ENCODE results near the gene ACSS1. TPM values are rescaled to one million over a fixed set of nuclear protein-coding genes. Genes with fewer than 3 reads are reported as not detected.

Gene ACSS1
- total RNA-seq, 1 donor from 2014 or later, result not detected

DNA sequence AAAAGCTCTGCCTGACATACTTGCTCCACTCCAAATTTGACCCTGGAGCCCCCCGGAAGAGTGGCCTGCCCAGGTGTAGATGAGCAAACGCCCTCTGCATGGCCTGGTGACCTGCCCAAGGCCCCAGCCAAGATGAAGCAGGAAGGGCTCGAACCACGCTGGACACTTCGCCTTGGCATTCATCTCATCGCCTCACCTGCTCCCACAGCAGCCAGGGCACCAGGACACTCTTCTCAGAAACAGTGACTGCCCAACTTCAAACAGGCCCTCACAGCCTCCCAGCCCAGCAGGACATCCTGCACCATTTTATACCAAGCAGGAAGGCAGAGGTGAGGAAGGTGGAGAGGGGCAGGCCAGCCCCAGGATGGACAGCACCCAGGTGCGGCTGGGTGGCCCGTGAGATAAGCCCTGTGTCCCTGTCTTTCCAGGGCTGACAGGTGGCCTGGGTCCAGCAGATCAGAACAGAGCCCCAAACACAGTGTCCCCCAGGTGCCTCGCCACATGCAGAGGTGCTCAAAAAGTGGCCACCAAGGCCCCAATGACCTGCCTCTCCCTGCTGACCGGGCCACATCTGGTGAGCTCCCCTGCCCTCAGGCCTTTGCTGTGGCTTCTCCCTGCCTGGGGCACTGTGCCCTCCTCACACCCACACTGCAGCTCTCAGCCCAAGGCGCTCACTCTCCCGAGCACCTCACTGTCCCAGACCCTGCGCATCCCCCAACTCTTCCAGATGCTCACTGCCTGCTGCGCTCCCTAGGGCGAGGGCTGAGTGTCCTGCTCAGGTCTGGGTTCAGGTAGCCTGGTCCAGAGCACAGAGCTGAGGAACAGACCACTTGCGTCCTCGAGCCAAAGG is 7.2 kb downstream of the ACSS1 start:
- TF ChIP-seq EZH2 (IDR thresholded peaks at IDR 0.05), result no peak
- TF ChIP-seq, protein P1, sequence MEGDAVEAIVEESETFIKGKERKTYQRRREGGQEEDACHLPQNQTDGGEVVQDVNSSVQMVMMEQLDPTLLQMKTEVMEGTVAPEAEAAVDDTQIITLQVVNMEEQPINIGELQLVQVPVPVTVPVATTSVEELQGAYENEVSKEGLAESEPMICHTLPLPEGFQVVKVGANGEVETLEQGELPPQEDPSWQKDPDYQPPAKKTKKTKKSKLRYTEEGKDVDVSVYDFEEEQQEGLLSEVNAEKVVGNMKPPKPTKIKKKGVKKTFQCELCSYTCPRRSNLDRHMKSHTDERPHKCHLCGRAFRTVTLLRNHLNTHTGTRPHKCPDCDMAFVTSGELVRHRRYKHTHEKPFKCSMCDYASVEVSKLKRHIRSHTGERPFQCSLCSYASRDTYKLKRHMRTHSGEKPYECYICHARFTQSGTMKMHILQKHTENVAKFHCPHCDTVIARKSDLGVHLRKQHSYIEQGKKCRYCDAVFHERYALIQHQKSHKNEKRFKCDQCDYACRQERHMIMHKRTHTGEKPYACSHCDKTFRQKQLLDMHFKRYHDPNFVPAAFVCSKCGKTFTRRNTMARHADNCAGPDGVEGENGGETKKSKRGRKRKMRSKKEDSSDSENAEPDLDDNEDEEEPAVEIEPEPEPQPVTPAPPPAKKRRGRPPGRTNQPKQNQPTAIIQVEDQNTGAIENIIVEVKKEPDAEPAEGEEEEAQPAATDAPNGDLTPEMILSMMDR (IDR thresholded peaks at IDR 0.05), result no peak
- no peak for TF ChIP-seq EZH2phosphoT487 (IDR thresholded peaks at IDR 0.05)
- H3K27me3 ChIP-seq, result peaks cover 32% of the 10 kb centered on the region
- H3K4me2 ChIP-seq, result no peak overlapping the region
- no peaks in the 10 kb centered on the region for H3K36me3 ChIP-seq
- H3K27ac Mint-ChIP-seq, result no peak overlapping the region
- H2AFZ ChIP-seq (replicated peaks), result no peak overlapping the region
- no peaks in the 10 kb centered on the region for H3K4me1 ChIP-seq
- H3K9me3 ChIP-seq (ENCODE audit: low read depth), result no peaks in the 10 kb centered on the region
- peaks cover 39% of the 10 kb centered on the region for H3K27me3 Mint-ChIP-seq (ENCODE audit: insufficient read depth, low read depth)
- DNase-seq (ENCODE audit: low spot score), result no peak
- H3K4me3 ChIP-seq, result no peak overlapping the region
- H3K27ac ChIP-seq, result no peak overlapping the region
- no peaks in the 10 kb centered on the region for H3K9me3 Mint-ChIP-seq
- H3K79me2 ChIP-seq (ENCODE audit: low read depth), result no peaks in the 10 kb centered on the region
- H3K9ac ChIP-seq, result no peak overlapping the region
- no peaks in the 10 kb centered on the region for H3K36me3 Mint-ChIP-seq
- H3K4me1 Mint-ChIP-seq, result peaks cover 17% of the 10 kb centered on the region
- H3K4me3 Mint-ChIP-seq, result peak overlapping the region; percentile 60
- H3F3A ChIP-seq (ENCODE audit: low read depth), result no peaks in the 10 kb centered on the region
- H4K20me1 ChIP-seq (ENCODE audit: low read depth), result no peaks in the 10 kb centered on the region

DNA sequence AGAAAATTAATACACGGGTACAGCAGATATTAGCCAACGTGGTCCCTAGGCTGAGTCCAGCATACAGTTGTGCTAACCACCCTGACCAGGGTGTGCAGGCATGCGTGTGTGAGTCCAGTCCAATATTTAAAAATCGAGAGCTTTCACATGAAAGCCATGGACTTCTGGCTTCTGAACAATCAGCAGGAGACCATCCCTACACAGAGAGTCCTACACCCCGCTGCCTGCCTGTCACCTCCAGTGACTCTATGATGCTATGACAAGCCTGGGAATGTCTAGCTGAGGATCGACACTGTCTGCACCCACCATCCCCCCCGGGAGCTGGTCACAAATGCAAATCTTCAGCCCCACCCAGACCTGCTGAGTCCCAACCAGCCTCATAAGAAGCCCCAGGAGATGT is 7.9 kb downstream of the ACSS1 start:
- no peaks in the 10 kb centered on the region for H3K36me3 Mint-ChIP-seq
- H3K27me3 Mint-ChIP-seq (ENCODE audit: insufficient read depth, low read depth), result peaks cover 33% of the 10 kb centered on the region

DNA sequence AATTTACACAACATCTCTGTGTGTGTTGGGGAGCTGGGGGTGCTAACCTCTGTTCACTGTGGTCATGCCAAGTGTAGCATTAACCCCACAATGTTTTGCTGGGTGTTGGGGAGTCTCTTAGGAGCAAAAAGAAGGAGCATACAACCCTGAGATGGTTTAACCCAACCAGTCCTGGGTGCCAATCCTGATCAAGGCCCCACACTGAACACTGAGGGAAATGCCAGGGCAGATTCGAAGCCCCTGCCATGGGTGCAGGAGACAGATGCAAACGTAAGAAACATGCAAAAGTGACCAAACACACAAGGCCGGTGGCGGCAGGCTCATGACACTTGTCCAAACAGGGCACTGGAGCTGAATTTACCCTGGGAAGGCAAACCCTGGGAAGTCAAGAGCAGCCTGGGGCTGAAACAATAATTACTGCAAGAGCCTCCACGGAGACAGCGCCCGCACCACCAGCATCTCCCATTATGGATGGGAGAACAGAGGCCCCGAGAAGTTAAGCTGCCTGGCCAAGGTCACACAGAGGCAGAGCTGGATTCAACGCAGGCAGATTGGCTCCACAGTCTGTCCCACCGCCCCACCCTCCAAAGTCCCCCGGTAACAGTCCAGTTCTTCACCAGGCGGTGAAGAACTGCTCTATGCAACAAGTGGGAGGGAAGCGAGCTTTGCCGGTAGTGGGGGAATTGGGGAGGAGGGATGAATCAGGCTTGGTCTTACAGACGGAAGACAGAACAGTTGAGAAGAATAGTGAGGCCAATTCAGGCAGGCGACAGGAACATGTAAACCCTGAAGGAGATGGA is 8.5 kb downstream of the ACSS1 start:
- H4K20me1 ChIP-seq (ENCODE audit: low read depth), result no peaks in the 10 kb centered on the region
- Mint-ChIP-seq H3K9me3 (no peaks in the 10 kb centered on the region), H3K4me3 (no peak overlapping the region), H3K36me3 (no peaks in the 10 kb centered on the region), H3K27ac (peak overlapping the region; percentile 17), H3K27me3 (ENCODE audit: insufficient read depth, low read depth) (peaks cover 26% of the 10 kb centered on the region), H3K4me1 (peaks cover 12% of the 10 kb centered on the region)
- TF ChIP-seq EZH2 (IDR thresholded peaks at IDR 0.05) (no peak), EZH2phosphoT487 (IDR thresholded peaks at IDR 0.05) (no peak)
- TF ChIP-seq, protein P1 (IDR thresholded peaks at IDR 0.05), result no peak
- H3K4me3 ChIP-seq, result no peak overlapping the region
- no peaks in the 10 kb centered on the region for H3F3A ChIP-seq (ENCODE audit: low read depth)
- DNase-seq (ENCODE audit: low spot score), result no peak
- H3K27ac ChIP-seq, result no peak overlapping the region
- H3K9ac ChIP-seq, result no peak overlapping the region
- no peak overlapping the region for H3K4me2 ChIP-seq
- no peaks in the 10 kb centered on the region for H3K79me2 ChIP-seq (ENCODE audit: low read depth)
- peaks cover 19% of the 10 kb centered on the region for H3K27me3 ChIP-seq
- no peaks in the 10 kb centered on the region for H3K9me3 ChIP-seq (ENCODE audit: low read depth)
- no peaks in the 10 kb centered on the region for H3K36me3 ChIP-seq
- no peaks in the 10 kb centered on the region for H3K4me1 ChIP-seq
- no peak overlapping the region for H2AFZ ChIP-seq (replicated peaks)

More for the DNA sequence above, 7.9 kb downstream of the ACSS1 start:
- Histone ChIP-seq H3K79me2 (ENCODE audit: low read depth) (no peaks in the 10 kb centered on the region), H3K9me3 (ENCODE audit: low read depth) (no peaks in the 10 kb centered on the region), H3K9ac (no peak overlapping the region), H3K27me3 (peaks cover 26% of the 10 kb centered on the region), H3K4me1 (no peaks in the 10 kb centered on the region), H3K36me3 (no peaks in the 10 kb centered on the region), H3K27ac (no peak overlapping the region), H4K20me1 (ENCODE audit: low read depth) (no peaks in the 10 kb centered on the region), H3F3A (ENCODE audit: low read depth) (no peaks in the 10 kb centered on the region), H3K4me3 (no peak overlapping the region), H3K4me2 (no peak overlapping the region), H2AFZ (replicated peaks) (no peak overlapping the region)
- DNase-seq (ENCODE audit: low spot score), result no peak
- TF ChIP-seq, protein P1 (IDR thresholded peaks at IDR 0.05), result no peak
- TF ChIP-seq EZH2phosphoT487 (IDR thresholded peaks at IDR 0.05) (no peak), EZH2 (IDR thresholded peaks at IDR 0.05) (no peak)
- Mint-ChIP-seq H3K27ac (no peak overlapping the region), H3K4me3 (no peak overlapping the region), H3K9me3 (no peaks in the 10 kb centered on the region), H3K4me1 (peaks cover 17% of the 10 kb centered on the region)

All from neural progenitor cell (in vitro differentiated cells).